ENCODE results near the gene GAB2.

DNA sequence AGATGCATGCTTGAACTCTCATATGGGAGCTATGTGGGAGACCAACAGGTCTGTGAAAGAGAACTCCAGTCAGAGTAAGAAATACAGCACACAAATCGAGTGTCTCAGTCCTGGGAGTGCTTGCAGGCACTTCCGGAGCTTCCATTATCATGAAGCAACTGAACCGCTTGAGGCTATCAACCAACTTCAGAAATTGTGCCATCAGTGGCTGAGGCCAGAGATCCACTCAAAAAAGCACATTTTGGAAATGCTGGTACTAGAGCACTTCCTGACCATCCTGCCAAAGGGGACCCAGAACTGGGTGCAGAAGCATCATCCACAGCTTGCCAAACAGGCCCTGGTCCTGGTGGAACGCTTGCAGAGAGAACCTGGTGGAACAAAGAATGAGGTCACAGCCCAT lies 33.4 kb downstream of the GAB2 start:
- TF ChIP-seq POLR2A (IDR thresholded peaks at IDR 0.05), result no peak
- TF ChIP-seq, protein P1, sequence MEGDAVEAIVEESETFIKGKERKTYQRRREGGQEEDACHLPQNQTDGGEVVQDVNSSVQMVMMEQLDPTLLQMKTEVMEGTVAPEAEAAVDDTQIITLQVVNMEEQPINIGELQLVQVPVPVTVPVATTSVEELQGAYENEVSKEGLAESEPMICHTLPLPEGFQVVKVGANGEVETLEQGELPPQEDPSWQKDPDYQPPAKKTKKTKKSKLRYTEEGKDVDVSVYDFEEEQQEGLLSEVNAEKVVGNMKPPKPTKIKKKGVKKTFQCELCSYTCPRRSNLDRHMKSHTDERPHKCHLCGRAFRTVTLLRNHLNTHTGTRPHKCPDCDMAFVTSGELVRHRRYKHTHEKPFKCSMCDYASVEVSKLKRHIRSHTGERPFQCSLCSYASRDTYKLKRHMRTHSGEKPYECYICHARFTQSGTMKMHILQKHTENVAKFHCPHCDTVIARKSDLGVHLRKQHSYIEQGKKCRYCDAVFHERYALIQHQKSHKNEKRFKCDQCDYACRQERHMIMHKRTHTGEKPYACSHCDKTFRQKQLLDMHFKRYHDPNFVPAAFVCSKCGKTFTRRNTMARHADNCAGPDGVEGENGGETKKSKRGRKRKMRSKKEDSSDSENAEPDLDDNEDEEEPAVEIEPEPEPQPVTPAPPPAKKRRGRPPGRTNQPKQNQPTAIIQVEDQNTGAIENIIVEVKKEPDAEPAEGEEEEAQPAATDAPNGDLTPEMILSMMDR (IDR thresholded peaks at IDR 0.05), result no peak

Measured in tibial nerve (tissue), 3 donors.